GM12873 (cell line): ENCODE measurements around the gene IRF4.

Source experiments
- TF ChIP-seq, protein P1 (sequence below): IDR thresholded peaks from 2 replicates; pipeline ENCODE4 v1.5.1; 2012; ENCODE audit warnings: low read depth, mild to moderate bottlenecking, moderate library complexity, low read length, control low read depth; ENCODE audit not compliant: insufficient read depth; ENCODE audit errors: missing control alignments

IRF4 gene

GRCh38 chr6:446418-447366 is 55.1 kb downstream of the IRF4 start:
- TF ChIP-seq, protein P1, sequence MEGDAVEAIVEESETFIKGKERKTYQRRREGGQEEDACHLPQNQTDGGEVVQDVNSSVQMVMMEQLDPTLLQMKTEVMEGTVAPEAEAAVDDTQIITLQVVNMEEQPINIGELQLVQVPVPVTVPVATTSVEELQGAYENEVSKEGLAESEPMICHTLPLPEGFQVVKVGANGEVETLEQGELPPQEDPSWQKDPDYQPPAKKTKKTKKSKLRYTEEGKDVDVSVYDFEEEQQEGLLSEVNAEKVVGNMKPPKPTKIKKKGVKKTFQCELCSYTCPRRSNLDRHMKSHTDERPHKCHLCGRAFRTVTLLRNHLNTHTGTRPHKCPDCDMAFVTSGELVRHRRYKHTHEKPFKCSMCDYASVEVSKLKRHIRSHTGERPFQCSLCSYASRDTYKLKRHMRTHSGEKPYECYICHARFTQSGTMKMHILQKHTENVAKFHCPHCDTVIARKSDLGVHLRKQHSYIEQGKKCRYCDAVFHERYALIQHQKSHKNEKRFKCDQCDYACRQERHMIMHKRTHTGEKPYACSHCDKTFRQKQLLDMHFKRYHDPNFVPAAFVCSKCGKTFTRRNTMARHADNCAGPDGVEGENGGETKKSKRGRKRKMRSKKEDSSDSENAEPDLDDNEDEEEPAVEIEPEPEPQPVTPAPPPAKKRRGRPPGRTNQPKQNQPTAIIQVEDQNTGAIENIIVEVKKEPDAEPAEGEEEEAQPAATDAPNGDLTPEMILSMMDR = no peak

GRCh38 chr6:447381-448165 is 56.0 kb downstream of the IRF4 start:
- TF ChIP-seq, protein P1 = no peak

DNA sequence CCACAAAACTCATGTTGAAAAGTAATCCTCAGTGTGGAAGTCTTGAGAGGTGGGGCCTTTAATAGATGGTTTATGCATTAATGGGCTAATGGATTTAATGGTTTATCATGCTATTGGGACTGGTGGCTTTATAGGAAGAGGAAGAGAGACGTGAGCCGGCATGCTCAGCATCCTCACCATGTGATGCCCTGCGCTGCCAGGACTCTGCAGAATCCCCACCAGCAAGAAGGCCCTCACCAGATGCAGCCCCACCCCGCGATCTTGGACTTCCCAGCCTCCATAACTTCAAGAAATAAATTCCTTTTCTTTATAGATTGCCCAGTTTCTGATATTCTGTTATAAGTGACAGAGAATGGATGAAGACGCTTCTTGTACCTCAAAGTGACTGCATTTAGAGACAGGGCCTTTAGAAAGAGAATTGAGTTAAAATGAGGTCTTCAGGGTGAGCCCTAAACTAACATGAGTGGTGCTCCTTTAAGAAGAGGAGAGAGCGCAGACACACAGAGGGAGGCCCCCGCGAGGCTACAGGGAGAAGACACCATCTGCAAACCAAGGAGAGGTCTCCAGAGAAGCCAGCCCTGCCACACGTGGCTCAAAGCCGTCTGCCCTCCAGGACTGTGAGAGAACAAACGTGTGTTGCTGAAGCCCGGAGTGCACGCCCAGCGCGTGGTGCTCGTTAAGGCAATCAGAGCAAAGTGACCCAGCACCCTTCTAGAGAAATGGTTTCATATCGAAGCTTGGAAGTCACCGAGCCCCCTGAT is 56.9 kb downstream of the IRF4 start:
- TF ChIP-seq, protein P1 = no peak

- TF ChIP-seq, protein P1 = no peak
Observed at GRCh38 chr6:449057-449430, 57.5 kb downstream of the IRF4 start.

DNA sequence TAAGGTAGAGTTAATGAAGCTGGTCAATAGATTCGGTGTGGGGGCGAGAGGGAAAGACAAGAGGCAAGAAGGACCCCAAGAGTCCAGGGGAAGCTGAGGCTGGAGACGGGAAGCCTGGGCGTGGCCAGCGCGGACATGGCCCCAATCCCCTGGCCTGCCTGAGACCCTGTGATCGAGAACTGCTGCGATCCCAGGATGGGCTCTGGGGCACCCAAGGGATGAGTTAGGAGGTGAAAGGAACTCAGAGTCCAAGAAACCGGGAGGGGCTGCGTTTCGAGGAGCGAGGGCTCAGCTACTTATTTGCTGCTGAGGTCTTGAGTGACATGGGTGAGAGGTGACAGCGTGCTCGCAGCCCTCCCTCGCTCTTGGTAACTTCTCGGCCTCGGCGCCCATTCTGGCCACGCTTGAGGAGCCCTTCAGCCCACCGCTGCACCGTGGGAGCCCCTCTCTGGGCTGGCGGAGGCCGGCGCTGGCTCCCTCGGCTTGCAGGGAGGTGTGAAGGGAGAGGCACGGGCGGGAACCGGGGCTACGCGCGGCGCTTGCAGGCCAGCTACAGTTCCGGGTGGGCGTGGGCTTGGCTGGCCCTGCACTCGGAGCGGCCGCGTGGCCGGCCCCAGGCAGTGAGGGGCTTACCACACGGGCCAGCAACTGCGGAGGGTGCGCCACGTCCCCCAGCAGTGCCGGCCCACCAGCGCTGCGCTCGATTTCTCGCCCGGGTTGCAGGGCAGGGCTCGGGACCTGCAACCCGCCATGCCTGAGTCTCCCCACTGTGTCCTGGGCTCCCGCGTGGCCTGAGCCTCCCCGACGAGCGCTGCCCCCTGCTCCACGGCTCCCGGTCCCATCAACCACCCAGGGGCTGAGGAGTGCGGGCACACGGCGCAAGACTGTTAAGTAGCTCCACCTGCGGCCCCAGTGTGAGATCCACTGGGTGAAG is 58.2 kb downstream of the IRF4 start:
- TF ChIP-seq, protein P1 = no peak

DNA sequence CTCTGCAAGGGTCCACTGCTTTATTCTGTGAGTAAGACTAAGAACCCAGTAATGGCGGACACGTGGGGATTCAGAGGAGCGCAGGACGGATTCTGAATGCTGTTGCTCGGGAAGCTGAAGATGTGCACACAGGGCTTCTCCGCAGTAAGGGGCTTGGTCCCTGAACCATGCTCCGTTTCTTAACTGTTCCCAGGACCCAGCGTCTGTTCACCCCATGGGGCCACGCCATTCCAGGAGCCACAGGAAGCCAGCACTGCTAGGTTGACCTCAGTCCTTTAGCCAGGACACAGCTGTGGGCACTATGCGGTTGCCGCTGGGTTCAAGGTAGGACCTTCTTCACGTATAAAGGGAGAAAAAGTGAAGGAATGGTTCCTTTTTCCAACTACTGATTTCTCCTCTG is 59.8 kb downstream of the IRF4 start:
- TF ChIP-seq, protein P1 = no peak
